Endothelial cell of umbilical vein (primary cell): ENCODE data around the gene M6PR. TPM values are rescaled to one million over a fixed set of nuclear protein-coding genes. Genes with fewer than 3 reads are reported as not detected.
"Not testable (repeated sequence)": the region's sequence is repeated elsewhere in the genome, so short reads cannot be mapped to it uniquely, and the experiment has no call there.

Source experiments
- BruUV-seq: library from RNA; stranded (reverse); fragments of 400-500 nt; replicated peaks from 2 replicates; lab custom pipeline; 2021; lab: Mats Ljungman, UMichigan
- CTCF ChIA-PET: fragments of 300-600, 350-600 bp; sonication (Branson Sonifier 250); formaldehyde crosslinking; loops from one replicate; lab custom pipeline; 2021; ENCODE audit warnings: antibody characterized with exemption, inconsistent platforms; lab: Charles Lee
- POLR2A ChIA-PET: fragments of 300-600, 350-600 bp; sonication (Branson Sonifier 250); formaldehyde crosslinking; loops from one replicate; lab custom pipeline; 2021; ENCODE audit warnings: antibody characterized with exemption, inconsistent platforms; lab: Charles Lee
- DNase-seq: peaks from one replicate; pipeline ENCODE4 v3.0.0-alpha.2; 2011; ENCODE audit warnings: low read depth, low spot score
- FAIRE-seq: peaks from 2 replicates; lab custom pipeline; 2011; peaks lifted over from hg19 to GRCh38; lab: Jason Lieb, UNC
- H2AFZ ChIP-seq: 2 replicates; pipeline ENCODE4 v1.6.0; 2012; ENCODE audit warnings: low read depth, low read length, control low read depth, inconsistent platforms
- H3K27ac ChIP-seq: 2 replicates; pipeline ENCODE4 v1.5.1; 2011; ENCODE audit warnings: low read depth, mild to moderate bottlenecking, control low read depth, low read length, moderate library complexity; ENCODE audit not compliant: insufficient read depth
- H3K27me3 ChIP-seq, 2 experiments: 2 replicates each; pipeline versions ENCODE4 v1.6.0 to v1.6.1; 2011; ENCODE audit warnings: low read length in 2 of 2, mixed read lengths in 1 of 2; ENCODE audit not compliant: control insufficient read depth in 2 of 2, insufficient read depth in 2 of 2
- H3K36me3 ChIP-seq, 2 experiments: 2 replicates in 1 of 2; 3 replicates in 1 of 2; pipeline ENCODE4 v1.5.1; 2011; ENCODE audit warnings: low read length in 2 of 2, mild to moderate bottlenecking in 1 of 2, moderate library complexity in 1 of 2; ENCODE audit not compliant: control insufficient read depth in 2 of 2, insufficient read depth in 2 of 2; ENCODE audit errors: extremely low read depth in 1 of 2
- H3K4me1 ChIP-seq: 3 replicates; pipeline ENCODE4 v1.5.1; 2011; ENCODE audit warnings: mild to moderate bottlenecking, low read length; ENCODE audit not compliant: control insufficient read depth, insufficient read depth; ENCODE audit errors: extremely low read depth
- H3K4me2 ChIP-seq: 2 replicates; pipeline ENCODE4 v1.6.1; 2011; ENCODE audit warnings: low read length, control low read depth, mixed read lengths; ENCODE audit not compliant: insufficient read depth
- H3K4me3 ChIP-seq, 3 experiments: fragments of 200-600 bp in 1 of 3; sonication (generic), shearing (Covaris generic) in 1 of 3; replicated peaks in 1 of 3; 2 replicates each; pipeline ENCODE4 v1.5.1; 2011 to 2016; ENCODE audit warnings: control low read depth in 3 of 3, low read length in 3 of 3, mild to moderate bottlenecking in 2 of 3, inconsistent platforms in 1 of 3, low read depth in 1 of 3, moderate library complexity in 1 of 3; ENCODE audit not compliant: insufficient read depth in 1 of 3
- H3K79me2 ChIP-seq: 2 replicates; pipeline ENCODE4 v1.6.0; 2012; ENCODE audit warnings: low read length, inconsistent platforms; ENCODE audit not compliant: control insufficient read depth, insufficient read depth
- H3K9ac ChIP-seq: replicated peaks from 2 replicates; pipeline ENCODE3; 2011; ENCODE audit warnings: low read length, control low read depth; ENCODE audit not compliant: insufficient read depth; ENCODE audit errors: extremely low read depth
- H3K9me1 ChIP-seq: replicated peaks from 3 replicates; pipeline ENCODE4 v1.6.0; 2011; ENCODE audit warnings: mild to moderate bottlenecking, low read length; ENCODE audit not compliant: control insufficient read depth, insufficient read depth; ENCODE audit errors: extremely low read depth
- H3K9me3 ChIP-seq: replicated peaks from 2 replicates; pipeline ENCODE4 v1.5.1; 2012; ENCODE audit warnings: low read length, inconsistent platforms; ENCODE audit not compliant: control insufficient read depth, insufficient read depth
- H4K20me1 ChIP-seq: replicated peaks from 2 replicates; pipeline ENCODE3; 2011; ENCODE audit warnings: mild to moderate bottlenecking, low read length; ENCODE audit not compliant: control insufficient read depth, insufficient read depth; ENCODE audit errors: extremely low read depth
- EZH2 ChIP-seq: IDR thresholded peaks from 2 replicates; pipeline ENCODE4 v1.6.1; 2012; ENCODE audit warnings: borderline replicate concordance, low read depth, mild to moderate bottlenecking, moderate library complexity, low read length, inconsistent platforms; ENCODE audit not compliant: severe bottlenecking
- FOS ChIP-seq: IDR thresholded peaks from 2 replicates; pipeline ENCODE4 v1.6.1; 2011; ENCODE audit warnings: mild to moderate bottlenecking, low read length, moderate library complexity, borderline replicate concordance; ENCODE audit not compliant: insufficient read depth
- GATA2 ChIP-seq: IDR thresholded peaks from 2 replicates; pipeline ENCODE4 v1.7.0; 2011; ENCODE audit warnings: low read depth, mild to moderate bottlenecking, moderate library complexity, mixed read lengths, low read length; ENCODE audit not compliant: insufficient read length, insufficient read depth
- JUN ChIP-seq: IDR thresholded peaks from 2 replicates; pipeline ENCODE4 v1.6.1; 2011; ENCODE audit warnings: borderline replicate concordance, low read depth; ENCODE audit not compliant: insufficient read length, insufficient read depth
- MYC ChIP-seq: IDR thresholded peaks from one replicate; pipeline ENCODE4 v1.6.1; 2011; ENCODE audit warnings: mild to moderate bottlenecking, low read depth, low read length
- POLR2A ChIP-seq: IDR thresholded peaks from 2 replicates; pipeline ENCODE4 v1.6.1; 2012; ENCODE audit warnings: low read depth, mild to moderate bottlenecking, control low read depth, low read length
- POLR2AphosphoS5 ChIP-seq: IDR thresholded peaks from 2 replicates; pipeline ENCODE4 v1.6.1; 2012; ENCODE audit warnings: low read depth, mild to moderate bottlenecking, control low read depth, low read length, moderate library complexity; ENCODE audit not compliant: insufficient read depth
- dilution Hi-C: fragments of 300-500 bp; cut with MboI; formaldehyde crosslinking; loops from one replicate; pipeline ENCODE4 v1.15.0; 2019; ENCODE audit warnings: low sequenced_read_pairs; ENCODE audit not compliant: extremely low pct_ligation_motif_present
- intact Hi-C: fragments of 100-400 bp; cut with micrococcal nuclease; formaldehyde crosslinking; loops from one replicate; pipeline ENCODE4 v1.10.0; 2022
- polyA plus RNA-seq, 4 experiments: library from polyadenylated mRNA; depleted of rRNA in 3 of 4; stranded (reverse) in 3 of 4; unstranded in 1 of 4; fragments of >200 nt; gene quantifications; 2 replicates each; pipeline versions ENCODE4 v1.2.1 to v1.2.3, GENCODE V29; 2011 to 2012; ENCODE audit warnings: missing spikeins in 1 of 4
- total RNA-seq: library from RNA; stranded (reverse); gene quantifications from 2 replicates; pipeline ENCODE4 v1.2.3, GENCODE V29; 2021
- TF ChIP-seq, protein P1 (sequence below), 2 donors: IDR thresholded peaks; 1 replicate in 1 of 2; 2 replicates in 1 of 2; pipeline ENCODE4 v1.5.1; 2011; ENCODE audit warnings: low read length in 2 of 2, mild to moderate bottlenecking in 2 of 2, moderate library complexity in 2 of 2, control low read depth in 1 of 2, inconsistent platforms in 1 of 2, low read depth in 1 of 2; ENCODE audit not compliant: insufficient read depth in 1 of 2; ENCODE audit errors: extremely low read depth in 1 of 2
- TF ChIP-seq, protein P2 (sequence below): IDR thresholded peaks from 2 replicates; pipeline ENCODE4 v1.6.1; 2011; ENCODE audit not compliant: insufficient read depth, insufficient read length

The M6PR gene
- total and polyA plus RNA-seq, 2 donors (not counting 3 experiments of a cell fraction or from before 2014, with no cell fraction given), result 124 to 142 TPM

DNA sequence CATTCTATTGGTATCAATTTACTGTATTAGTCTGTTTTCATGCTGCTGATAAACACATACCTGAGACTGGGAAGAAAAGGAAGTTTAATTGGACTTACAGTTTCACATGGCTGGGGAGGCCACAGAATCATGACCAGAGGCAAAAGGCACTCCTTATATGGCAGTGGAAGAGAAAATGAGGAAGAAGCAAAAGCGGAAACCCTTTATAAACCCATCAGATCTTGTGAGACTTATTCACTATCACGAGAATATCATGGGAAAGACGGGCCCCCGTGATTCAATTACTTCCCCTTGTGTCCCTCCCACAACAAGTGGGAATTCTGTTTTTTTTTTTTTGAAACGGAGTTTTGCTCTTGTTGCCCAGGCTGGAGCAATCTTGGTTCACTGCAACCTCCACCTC, 46.7 kb downstream of the M6PR start:
- dilution Hi-C loops, H4K20me1 ChIP-seq, H3K9ac ChIP-seq, H2AFZ ChIP-seq, H3K27ac ChIP-seq, BruUV-seq, H3K4me1 ChIP-seq, H3K36me3 ChIP-seq, H3K79me2 ChIP-seq, CTCF ChIA-PET, FAIRE-seq, H3K4me2 ChIP-seq, H3K9me1 ChIP-seq, intact Hi-C loops, H3K9me3 ChIP-seq, H3K27me3 ChIP-seq, H3K4me3 ChIP-seq, POLR2A ChIA-PET, DNase-seq: not testable (repeated sequence)

DNA sequence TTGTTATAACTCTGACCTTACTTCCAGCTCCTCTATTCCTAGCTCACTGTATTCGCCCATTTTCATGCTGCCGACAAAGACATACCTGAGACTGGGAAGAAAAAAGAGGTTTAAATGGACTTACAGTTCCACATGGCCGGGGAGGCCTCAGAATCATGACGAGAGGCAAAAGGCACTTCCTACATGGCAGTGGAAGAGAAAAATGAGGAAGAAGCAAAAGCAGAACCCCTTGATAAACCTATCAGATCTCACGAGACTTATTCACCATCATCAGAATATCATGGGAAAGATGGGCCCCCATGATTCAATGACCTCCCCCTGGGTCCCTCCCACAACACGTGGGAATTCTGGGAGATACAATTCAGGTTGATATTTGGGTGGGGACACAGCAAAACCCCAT, 49.6 kb downstream of the M6PR start:
- H3K79me2 ChIP-seq, result no peaks in the 10 kb centered on the region
- intact Hi-C loops, result no loop called here
- ChIA-PET POLR2A (no interaction called here), CTCF (interaction anchor here (1.9 to 2.9 kb wide), 2 partner anchors 10 to 243 kb away, joined by 5 to 15 read pairs; no protein-coding TSS in a partner anchor)
- DNase-seq, result no peak
- H3K27ac ChIP-seq, result no peak overlapping the region
- FAIRE-seq, result no peak
- no peaks in the 10 kb centered on the region for H3K4me1 ChIP-seq
- no peaks in the 10 kb centered on the region for H3K9me3 ChIP-seq
- H2AFZ ChIP-seq, result no peak overlapping the region
- H3K27me3 ChIP-seq, result peaks cover 0 to 3% of the 10 kb centered on the region in 2 experiments
- H3K4me3 ChIP-seq, result no peak overlapping the region
- no peak overlapping the region for H3K9ac ChIP-seq
- no peak overlapping the region for H3K4me2 ChIP-seq
- no peaks in the 10 kb centered on the region for H3K9me1 ChIP-seq
- H4K20me1 ChIP-seq, result no peaks in the 10 kb centered on the region
- H3K36me3 ChIP-seq, result no peaks in the 10 kb centered on the region
- dilution Hi-C loops, result no loop called here
- no peak for TF ChIP-seq JUN
- TF ChIP-seq POLR2AphosphoS5, result no peak
- TF ChIP-seq, protein P1, sequence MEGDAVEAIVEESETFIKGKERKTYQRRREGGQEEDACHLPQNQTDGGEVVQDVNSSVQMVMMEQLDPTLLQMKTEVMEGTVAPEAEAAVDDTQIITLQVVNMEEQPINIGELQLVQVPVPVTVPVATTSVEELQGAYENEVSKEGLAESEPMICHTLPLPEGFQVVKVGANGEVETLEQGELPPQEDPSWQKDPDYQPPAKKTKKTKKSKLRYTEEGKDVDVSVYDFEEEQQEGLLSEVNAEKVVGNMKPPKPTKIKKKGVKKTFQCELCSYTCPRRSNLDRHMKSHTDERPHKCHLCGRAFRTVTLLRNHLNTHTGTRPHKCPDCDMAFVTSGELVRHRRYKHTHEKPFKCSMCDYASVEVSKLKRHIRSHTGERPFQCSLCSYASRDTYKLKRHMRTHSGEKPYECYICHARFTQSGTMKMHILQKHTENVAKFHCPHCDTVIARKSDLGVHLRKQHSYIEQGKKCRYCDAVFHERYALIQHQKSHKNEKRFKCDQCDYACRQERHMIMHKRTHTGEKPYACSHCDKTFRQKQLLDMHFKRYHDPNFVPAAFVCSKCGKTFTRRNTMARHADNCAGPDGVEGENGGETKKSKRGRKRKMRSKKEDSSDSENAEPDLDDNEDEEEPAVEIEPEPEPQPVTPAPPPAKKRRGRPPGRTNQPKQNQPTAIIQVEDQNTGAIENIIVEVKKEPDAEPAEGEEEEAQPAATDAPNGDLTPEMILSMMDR (IDR thresholded peaks at IDR 0.05; ENCODE audit: extremely low read depth in 1 of 2, insufficient read depth in 1 of 2, low read depth in 1 of 2, low read length in 2 of 2), result no peak
- no peak for TF ChIP-seq POLR2A
- no peak for TF ChIP-seq GATA2
- TF ChIP-seq, protein P2, sequence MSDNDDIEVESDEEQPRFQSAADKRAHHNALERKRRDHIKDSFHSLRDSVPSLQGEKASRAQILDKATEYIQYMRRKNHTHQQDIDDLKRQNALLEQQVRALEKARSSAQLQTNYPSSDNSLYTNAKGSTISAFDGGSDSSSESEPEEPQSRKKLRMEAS, result no peak
- TF ChIP-seq EZH2, result no peak
- TF ChIP-seq FOS, result no peak
- no peak for TF ChIP-seq MYC
- BruUV-seq, result no TSS peak
